ENCODE data around the gene PLCB1.
"Not testable (repeated sequence)": the region's sequence is repeated elsewhere in the genome, so short reads cannot be mapped to it uniquely, and the experiment has no call there.

Gene PLCB1

GRCh38 chr20:8154638-8155037, 22.6 kb downstream of the PLCB1 start:
- DNase-seq (ENCODE audit: insufficient read length, low spot score): no peak

GRCh38 chr20:8155229-8155628, 23.2 kb downstream of the PLCB1 start:
- FAIRE-seq (no peak), DNase-seq (ENCODE audit: insufficient read length, low spot score) (no peak)

More at GRCh38 chr20:8154638-8155037, 22.6 kb downstream of the PLCB1 start:
- FAIRE-seq: no peak

GRCh38 chr20:8155812-8156211, 23.7 kb downstream of the PLCB1 start:
- DNase-seq (ENCODE audit: insufficient read length, low spot score): no peak
- no peak for FAIRE-seq

GRCh38 chr20:8156235-8157079, 24.4 kb downstream of the PLCB1 start:
- DNase-seq (ENCODE audit: insufficient read length, low spot score): no peak
- no peak for FAIRE-seq

DNA sequence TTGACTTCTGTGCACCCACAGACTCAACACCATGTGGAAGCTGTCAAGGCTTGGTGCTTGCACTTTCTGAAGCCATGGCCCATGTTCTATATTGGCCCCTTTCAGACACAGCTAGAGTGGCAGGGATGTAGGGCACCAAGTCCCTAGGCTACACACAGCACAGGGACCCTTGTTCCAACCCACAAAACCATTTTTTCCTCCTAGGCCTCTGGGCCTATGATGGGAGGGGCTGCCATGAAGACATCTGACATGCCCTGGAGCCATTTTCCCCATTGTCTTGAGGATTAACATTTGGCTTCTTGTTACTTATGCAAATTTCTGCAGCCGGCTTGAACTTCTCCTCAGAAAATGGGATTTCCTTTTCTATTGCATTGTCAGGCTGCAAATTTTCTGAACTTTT, 27.2 kb downstream of the PLCB1 start:
- FAIRE-seq; DNase-seq (ENCODE audit: insufficient read length, low spot score): not testable (repeated sequence)

DNA sequence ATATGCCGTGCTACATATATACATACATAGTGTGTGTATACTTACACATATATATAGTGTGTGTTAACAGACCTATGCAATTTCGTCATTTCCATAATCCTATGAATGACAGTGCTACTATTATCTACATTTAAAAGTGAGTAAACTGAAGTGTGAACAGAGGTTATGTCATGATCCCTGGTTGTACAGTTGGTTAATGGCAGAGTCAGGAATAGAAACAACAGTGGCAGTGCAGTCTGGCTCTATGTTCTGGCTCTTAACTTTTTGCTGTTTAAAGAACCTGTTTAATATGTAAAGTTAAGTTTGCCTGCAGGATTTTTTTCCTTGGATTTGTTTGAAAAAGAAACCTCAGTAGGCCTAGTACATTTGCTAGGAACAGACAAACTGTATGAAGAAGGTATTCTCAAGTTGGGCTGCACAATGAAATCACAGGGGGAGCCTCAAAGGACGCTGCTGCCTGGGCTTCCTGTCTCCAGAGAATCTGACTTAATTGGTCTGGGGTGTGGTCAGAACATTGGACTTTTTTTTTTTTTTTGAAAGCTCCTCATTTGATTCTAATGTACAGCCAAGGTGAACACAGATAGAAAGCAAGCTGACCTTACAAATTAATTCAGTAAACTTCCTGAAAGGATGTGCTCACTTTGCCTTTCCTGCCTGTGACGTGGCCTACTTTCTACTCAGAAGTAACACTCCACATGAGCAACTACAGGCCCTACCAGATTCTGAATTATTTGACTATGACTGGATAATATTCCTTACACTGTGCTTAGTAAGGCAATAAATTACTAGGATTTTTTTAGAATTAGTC, 29.4 kb downstream of the PLCB1 start:
- no peak for DNase-seq (ENCODE audit: insufficient read length, low spot score)
- FAIRE-seq: no peak

- FAIRE-seq (no peak), DNase-seq (ENCODE audit: insufficient read length, low spot score) (no peak)
These were observed 30.5 kb downstream of the PLCB1 start for GRCh38 chr20:8162610-8163009.

GRCh38 chr20:8163543-8163942, 31.5 kb downstream of the PLCB1 start:
- FAIRE-seq (no peak), DNase-seq (ENCODE audit: insufficient read length, low spot score) (no peak)

GRCh38 chr20:8166730-8167129, 34.7 kb downstream of the PLCB1 start:
- FAIRE-seq: no peak
- DNase-seq (ENCODE audit: insufficient read length, low spot score): no peak

DNA sequence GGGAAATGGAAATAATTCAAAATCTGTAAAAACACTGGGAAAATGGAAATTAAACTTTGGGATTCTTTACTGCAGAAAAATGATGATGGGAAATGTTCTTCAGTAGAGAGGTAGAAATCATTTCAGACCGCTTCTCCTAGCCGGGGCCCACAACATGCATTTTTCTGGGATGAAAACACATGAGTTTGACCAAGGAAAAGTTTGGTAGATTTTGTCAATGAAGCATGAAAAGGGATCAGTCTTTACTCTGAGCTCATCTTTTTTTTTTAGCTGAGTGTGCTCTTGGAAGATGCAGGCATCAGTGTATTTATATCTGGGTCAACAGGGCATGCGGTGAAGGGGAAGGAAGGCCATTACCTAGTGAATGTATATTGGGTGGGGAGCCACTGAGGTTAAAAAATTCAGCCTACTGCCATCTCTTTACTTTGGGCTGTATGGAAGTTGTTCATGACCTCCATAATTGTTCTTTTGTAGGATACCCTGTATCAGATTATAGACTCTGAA, 36.8 kb downstream of the PLCB1 start:
- FAIRE-seq (no peak), DNase-seq (ENCODE audit: insufficient read length, low spot score) (no peak)

DNA sequence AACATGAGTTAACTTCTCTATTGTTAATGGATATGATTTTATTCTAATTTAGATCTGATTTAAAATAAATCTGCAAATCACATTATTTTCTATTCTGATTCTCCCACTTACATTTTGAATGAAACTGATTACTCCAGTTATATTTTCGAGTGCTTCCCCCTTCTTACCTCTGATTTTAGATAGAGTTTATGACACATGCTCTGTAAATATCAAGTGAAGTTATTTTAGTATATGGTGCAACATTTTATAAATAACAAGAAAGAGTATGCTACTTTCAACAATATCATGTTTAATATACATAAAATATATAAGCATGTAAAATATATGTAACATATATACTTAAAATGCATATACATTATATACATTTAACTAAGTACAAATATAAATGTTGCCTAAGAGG, 38.9 kb downstream of the PLCB1 start:
- no peak for FAIRE-seq

GRCh38 chr20:8172191-8172590, 40.1 kb downstream of the PLCB1 start:
- no peak for FAIRE-seq
- no peak for DNase-seq (ENCODE audit: insufficient read length, low spot score)

More for the DNA sequence above, 38.9 kb downstream of the PLCB1 start:
- DNase-seq (ENCODE audit: insufficient read length, low spot score): no peak

DNA sequence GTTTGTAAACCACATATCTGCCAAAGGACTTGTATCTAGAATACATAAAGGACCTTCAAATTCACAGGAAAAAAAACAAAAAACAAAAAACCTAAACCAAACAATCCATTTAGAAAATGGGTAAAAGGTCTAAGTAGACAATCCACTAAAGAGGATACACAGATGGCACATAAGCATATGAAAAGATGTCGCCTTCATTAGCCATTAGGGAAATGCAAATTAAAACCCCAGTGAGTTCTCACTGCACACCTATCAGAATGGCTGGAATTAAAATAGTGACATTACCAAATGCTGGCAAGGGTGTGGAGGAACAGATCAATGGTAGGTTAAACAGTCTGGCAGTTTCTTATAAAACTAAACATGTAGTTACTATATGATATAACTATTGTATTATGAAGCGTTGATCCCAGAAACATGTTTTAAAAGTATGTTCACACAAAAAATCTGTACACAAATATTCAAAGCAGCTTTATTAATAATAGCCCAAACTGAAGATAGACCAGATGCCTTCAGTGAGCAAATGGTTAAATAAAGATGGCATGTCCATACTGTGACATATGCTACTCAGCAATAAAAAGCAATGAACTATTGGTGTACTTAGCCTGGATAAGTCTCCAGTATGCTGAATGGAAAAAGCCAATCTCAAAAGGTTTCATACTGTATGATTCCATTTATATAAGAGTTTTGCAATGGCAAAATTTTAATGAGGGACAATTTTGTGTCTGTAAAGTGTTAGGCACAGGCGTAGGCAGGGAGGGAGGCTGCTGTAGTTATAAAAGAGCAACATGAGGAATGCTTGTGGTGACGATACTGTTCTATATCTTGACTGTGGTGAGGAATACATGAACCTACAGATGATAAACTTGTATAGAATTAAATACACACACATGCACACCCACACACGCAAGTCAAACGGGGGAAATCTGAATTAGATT, 43.9 kb downstream of the PLCB1 start:
- DNase-seq (ENCODE audit: insufficient read length, low spot score) (no peak), FAIRE-seq (no peak)

GRCh38 chr20:8183526-8183925, 51.5 kb downstream of the PLCB1 start:
- DNase-seq (ENCODE audit: insufficient read length, low spot score) (no peak), FAIRE-seq (no peak)

GRCh38 chr20:8187740-8188139, 55.7 kb downstream of the PLCB1 start:
- no peak for DNase-seq (ENCODE audit: insufficient read length, low spot score)
- FAIRE-seq: no peak

DNA sequence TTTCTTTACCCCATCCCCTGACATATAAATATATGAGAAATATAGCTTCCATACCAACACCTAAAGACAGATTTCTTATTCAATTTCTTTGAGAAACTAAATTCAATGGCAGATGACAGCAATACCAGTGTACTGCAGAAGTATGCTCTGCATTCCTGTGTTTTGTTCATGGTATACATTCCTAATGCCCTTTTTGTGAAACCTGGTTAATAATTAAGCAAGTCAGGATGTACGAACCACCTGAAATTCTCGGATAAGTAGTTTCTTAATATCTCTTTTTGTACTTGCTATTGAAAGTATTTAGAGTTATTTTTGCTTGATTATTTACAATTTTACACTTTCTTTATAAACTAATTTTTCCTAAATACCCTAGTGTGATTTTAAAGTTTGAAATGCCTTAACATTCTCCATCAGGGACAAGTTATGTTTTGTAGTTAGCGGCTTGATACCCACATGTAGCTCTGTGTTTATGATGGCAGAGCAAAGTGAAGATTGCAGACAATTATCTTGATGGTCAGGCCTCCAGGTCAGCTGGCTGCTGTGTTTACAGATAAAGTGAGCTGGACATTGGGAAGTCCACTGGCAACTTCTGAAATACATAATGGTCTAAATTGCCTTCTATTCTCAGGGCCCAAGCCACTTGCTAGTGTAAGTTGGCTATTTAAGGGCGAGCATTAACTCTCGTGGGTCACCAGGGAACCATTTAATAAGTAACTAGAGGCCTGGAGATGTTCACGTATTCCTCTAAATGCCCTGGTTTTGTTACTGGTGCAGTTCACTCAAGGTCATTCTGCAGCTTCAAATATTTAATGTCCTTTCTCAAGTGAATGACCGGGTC, 58.2 kb downstream of the PLCB1 start:
- FAIRE-seq (no peak), DNase-seq (ENCODE audit: insufficient read length, low spot score) (no peak)

DNA sequence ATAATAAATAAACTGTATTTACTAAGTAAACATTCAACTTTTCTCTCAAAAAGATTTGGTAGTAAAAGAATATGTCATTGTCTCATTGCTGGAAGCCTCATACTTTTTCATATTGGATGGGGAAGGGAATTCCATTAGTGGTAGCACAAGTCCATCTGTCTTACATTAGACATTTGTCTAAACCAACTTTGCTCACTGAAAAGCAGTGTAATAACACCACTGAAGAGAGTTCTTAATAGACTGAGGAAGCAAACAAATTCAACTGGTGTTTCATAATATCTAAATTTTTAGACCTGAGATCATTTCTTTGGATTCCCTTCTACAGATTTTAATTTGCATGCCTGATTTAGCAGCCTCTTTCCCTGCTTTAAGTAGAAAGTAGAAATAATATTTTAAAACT, 62.7 kb downstream of the PLCB1 start:
- DNase-seq (ENCODE audit: insufficient read length, low spot score): no peak
- no peak for FAIRE-seq

DNA sequence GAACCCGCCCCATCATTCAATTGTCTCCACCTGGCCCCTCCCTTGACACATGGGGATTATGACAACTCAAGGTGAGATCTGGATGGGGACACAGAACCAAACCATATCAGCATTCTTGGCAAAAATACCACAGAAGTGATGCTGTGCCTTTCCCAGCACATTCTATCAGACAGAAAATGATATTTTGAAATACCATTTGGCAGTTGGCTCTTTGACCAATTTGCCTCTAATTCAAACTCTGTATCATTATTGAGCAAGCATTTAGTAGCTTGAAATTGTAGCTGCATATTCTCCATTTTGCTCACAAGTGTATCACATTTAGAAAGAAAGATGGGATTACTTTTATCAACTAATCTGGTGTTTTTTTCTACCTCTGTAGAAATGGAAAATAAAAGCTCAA, 64.0 kb downstream of the PLCB1 start:
- FAIRE-seq (no peak), DNase-seq (ENCODE audit: insufficient read length, low spot score) (no peak)

DNA sequence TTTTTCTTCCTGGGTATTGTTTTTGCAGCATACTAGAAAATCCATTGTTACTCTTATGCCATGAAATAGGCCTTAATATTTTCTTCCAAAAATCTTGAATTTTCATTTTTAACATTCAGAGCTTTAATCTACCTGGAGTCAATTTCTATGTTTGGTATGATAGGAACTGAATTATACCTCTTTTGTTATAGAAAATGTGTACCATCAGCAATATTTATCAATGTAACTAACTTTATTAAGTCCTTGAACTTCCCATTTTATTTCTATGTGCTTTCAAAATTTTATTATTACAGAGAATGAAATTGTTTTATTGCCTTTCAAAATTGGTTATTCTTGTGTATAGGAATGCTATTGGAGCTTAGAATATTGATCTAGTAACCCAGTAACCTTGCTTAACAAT, 68.2 kb downstream of the PLCB1 start:
- no peak for DNase-seq (ENCODE audit: insufficient read length, low spot score)
- no peak for FAIRE-seq

GRCh38 chr20:8203366-8203765, 71.3 kb downstream of the PLCB1 start:
- FAIRE-seq (no peak), DNase-seq (ENCODE audit: insufficient read length, low spot score) (no peak)

Data from HTR-8/SVneo (cell line).